M059J (cell line): ENCODE results near the gene ANKIB1. TPM values are rescaled to one million over a fixed set of nuclear protein-coding genes. Genes with fewer than 3 reads are reported as not detected.

Experiments used
- DNase-seq: peaks from one replicate; pipeline ENCODE4 v3.0.0-alpha.2; 2012; ENCODE audit warnings: low read depth
- total RNA-seq: library from RNA; depleted of rRNA; stranded (reverse); fragments of >200 nt; shearing (Covaris generic); gene quantifications from 2 replicates; pipeline ENCODE4 v1.2.3, GENCODE V29; 2014; rRNA removed

The ANKIB1 gene, protein sequence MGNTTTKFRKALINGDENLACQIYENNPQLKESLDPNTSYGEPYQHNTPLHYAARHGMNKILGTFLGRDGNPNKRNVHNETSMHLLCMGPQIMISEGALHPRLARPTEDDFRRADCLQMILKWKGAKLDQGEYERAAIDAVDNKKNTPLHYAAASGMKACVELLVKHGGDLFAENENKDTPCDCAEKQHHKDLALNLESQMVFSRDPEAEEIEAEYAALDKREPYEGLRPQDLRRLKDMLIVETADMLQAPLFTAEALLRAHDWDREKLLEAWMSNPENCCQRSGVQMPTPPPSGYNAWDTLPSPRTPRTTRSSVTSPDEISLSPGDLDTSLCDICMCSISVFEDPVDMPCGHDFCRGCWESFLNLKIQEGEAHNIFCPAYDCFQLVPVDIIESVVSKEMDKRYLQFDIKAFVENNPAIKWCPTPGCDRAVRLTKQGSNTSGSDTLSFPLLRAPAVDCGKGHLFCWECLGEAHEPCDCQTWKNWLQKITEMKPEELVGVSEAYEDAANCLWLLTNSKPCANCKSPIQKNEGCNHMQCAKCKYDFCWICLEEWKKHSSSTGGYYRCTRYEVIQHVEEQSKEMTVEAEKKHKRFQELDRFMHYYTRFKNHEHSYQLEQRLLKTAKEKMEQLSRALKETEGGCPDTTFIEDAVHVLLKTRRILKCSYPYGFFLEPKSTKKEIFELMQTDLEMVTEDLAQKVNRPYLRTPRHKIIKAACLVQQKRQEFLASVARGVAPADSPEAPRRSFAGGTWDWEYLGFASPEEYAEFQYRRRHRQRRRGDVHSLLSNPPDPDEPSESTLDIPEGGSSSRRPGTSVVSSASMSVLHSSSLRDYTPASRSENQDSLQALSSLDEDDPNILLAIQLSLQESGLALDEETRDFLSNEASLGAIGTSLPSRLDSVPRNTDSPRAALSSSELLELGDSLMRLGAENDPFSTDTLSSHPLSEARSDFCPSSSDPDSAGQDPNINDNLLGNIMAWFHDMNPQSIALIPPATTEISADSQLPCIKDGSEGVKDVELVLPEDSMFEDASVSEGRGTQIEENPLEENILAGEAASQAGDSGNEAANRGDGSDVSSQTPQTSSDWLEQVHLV
- 39.7 and 56.9 TPM in 2 replicates for total RNA-seq

DNA sequence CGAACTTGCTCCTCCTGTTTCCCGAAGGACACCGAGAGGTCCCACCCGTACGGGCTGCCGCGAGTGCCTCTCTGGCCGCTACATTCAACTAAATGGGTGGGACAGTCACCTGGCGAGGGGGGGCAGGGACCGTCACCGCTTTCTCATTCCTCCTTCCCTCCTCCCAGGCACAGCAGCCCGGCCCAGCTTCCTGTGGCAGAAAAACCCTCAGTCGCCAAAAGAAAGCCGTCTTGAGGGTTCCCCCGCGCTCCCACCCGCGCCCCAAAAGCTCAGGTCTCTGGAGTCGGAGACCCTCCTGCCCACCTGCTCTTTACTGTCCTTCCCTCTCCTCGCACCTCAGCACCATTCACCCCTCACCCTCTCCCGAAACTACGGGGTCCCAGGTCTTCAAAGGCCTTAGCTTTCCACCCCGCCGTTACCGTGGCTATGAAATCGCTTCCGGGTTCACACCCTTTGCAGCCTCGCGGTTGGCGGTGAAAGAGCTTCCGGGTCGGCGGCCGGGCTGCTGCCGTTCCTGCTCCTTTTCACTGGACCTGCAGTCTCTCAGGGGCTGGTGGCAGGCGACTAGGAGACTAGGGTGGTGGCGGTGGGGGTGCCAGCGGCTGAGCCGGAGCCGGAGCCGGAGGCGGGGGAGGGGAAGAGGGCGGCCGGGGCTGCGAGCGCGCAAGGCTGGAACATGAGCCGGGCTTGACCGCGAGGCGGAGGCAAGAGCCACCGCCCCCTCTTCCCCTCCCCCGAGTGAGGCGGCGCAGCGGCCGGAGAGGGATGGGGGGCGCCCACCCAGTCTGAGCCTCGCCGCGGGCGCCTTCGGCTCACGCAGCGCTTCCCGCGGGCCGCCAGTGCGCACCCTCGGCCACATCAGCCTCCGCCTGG is at the start of gene ANKIB1, which contains the start of gene KRIT1:
TSS of gene ANKIB1 (plus strand) at position 488 of the 873 bp plus-strand sequence. CDS start 49,005 bp downstream, outside the sequence.
TSS of gene KRIT1 (minus strand) at position 428 of the 873 bp plus-strand sequence. CDS start 3,779 bp downstream, outside the sequence.
- DNase-seq, result peak; percentile 90

- DNase-seq, result no peak
Observed at GRCh38 chr7:92200791-92201190, 45.0 kb upstream of the ANKIB1 start.

GRCh38 chr7:92205987-92206386 is 39.8 kb upstream of the ANKIB1 start:
- DNase-seq, result no peak

DNA sequence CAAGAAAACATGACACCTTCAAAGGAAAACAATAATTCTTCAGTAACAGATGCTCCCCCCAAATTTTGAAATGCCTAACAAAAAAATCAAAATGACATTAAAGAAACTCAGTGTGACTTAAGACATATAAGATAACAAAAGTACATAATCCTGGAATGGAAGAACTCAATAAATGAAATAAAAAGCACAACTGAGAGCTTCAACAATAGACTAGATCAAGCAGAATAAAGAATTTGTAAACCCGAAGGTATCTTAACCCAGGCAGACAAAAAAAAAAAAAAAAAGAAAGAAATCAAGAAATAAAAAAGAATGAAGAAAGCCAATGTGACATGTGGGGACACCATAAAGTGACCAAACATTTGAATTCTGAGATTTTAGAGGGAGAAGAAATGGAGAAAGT is 39.1 kb upstream of the ANKIB1 start:
- no peak for DNase-seq

GRCh38 chr7:92221766-92222165 is 24.0 kb upstream of the ANKIB1 start:
- no peak for DNase-seq

- no peak for DNase-seq
Observed at GRCh38 chr7:92226981-92227380, 18.8 kb upstream of the ANKIB1 start.

GRCh38 chr7:92228100-92228499 is 17.7 kb upstream of the ANKIB1 start:
- DNase-seq, result no peak

DNA sequence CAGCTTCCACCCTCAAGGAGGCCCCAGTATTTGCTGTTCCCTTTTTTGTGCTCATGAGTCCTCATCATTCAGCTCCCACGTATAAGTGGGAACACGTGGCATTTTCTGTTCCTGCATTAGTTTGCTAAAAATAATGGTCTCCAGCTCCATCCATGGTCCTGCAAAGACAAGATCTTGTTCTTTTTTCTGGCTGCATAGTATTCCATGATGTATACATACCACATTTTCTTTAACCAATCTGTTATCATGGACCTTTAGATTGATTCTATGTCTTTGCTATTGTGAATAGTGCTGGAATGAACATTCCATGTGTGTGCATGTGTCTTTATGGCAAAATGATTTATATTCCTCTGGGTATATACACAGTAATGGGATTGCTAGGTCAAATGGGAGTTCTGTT is 17.0 kb upstream of the ANKIB1 start:
- DNase-seq, result no peak

DNA sequence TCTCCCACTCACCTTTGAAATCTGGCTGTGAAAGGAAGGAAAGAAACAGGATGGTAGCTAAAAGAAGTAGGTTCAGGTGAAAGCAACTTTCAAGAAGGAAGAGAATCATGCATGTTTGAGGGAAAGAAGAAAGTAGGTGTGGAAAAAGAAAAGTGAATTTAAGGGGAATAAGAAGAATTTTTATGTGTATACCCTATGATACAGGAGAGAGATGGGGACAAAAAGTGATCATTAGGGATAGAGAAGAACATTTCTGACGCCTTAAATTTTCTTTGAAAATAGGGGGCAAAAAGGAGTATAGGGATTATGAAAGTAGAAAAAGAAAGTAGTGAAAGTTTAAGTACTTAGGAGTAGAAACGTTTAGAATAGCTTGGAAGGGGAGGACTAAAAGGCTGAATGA is 15.2 kb upstream of the ANKIB1 start:
- DNase-seq, result no peak

- no peak for DNase-seq
Observed at GRCh38 chr7:92242972-92243371, 2.8 kb upstream of the ANKIB1 start.

DNA sequence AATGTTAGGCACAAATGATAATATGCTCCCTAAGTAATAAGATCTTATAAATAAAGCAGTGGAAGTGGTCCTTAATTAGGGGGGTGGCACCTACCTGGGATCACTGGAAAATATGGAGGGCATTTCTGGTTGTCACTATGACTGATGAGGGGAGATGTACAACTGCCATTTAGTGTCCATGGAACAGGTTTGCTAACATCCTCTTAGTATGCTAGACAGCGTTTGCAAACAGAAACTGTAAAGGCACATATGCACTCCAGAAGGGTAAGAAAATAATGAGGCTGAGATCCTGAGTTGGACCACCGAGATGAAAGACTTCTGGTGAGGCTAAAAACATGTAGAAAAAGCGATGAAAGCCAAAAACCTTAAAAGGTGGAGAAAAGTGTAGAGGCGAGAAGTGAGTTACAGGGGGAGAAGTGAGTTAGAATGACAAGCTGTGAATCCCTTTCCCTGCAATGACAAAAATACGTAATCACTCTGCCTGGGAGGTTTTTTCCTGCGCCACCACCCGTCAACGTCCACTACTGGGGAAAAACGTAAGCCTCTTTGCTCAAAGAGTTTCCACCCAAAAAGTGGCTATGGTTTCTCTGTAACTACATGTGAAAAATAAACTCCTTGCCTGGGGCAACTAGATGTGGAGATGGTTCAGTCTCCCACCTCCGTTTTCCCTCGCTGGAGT is 827 bp upstream of the ANKIB1 start:
- no peak for DNase-seq

DNA sequence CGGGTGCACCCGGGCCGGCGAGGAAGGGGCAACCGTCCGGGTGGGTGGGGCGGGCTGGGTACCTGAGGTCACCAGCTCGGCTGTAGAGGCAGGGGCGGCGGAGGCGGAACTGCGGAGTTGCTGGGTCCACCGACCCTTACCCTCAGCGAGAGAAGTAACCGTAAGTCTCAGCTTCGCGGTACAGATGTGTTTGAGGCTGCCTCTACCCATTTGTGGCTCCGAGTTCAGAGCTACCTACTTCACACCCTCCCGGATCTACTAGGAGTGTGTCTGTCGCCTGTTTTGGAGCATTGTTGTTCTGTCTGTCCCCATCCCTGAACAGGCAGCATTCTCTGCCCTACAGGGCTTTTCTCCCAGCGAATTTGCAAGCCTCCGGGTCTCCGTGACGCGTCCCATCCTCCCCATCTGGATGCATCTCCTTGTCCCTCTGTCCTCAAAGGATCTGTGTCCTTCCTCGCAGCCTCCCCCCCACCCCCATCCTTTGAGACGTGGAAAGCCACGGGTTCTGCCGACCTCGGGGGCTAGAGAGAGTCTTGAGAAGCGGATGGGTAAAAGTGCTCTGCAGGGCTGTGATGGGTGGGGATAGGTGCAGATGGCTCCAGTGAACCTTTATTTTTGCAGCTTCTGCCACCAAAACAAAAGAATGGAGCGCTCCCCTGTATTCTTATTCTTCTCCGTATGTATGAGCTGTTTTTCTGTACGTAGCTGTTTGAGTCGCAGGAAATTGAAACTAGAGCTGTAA is 757 bp downstream of the ANKIB1 start:
- peak; percentile 54 for DNase-seq

DNA sequence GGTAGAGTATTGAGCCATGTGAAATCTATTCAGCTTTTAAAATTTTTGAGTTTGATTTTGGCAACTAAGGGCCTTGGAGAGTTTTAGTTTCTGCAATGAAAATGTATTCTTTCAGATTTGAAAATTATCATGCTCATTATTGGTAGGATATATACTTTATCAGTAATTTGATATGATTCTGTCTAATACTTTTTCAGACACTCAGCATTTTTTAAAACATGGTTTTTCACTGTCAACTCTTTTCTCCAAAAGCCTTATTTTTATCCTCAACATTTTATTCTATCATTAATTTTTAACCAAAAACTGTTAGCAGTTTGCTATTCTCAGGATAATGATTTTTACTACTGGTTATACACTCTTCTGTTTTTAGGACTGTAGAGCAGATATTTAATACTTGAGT is 4.8 kb downstream of the ANKIB1 start:
- no peak for DNase-seq

GRCh38 chr7:92251181-92251580 is 5.4 kb downstream of the ANKIB1 start:
- no peak for DNase-seq

DNA sequence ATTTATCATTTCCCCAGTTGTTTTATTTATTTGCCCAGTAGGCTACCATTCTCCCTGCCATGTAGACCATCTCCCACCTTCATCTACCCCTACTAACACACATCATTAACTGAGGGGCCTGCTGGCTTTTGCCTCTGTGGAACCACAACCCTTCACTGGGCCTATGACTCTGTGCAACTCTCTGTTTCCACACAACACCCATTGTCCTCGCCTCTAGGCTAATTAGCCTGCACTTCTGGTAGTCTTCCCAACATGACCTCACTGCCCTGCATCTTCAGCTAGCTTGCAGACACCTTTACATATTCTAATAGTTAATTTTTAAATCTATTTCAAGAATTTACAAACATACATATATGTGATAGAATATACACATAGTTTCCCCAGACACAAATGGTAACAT is 7.5 kb downstream of the ANKIB1 start:
- DNase-seq, result no peak

- peak; percentile 48 for DNase-seq
Observed at GRCh38 chr7:92254800-92255199, 9.0 kb downstream of the ANKIB1 start.

DNA sequence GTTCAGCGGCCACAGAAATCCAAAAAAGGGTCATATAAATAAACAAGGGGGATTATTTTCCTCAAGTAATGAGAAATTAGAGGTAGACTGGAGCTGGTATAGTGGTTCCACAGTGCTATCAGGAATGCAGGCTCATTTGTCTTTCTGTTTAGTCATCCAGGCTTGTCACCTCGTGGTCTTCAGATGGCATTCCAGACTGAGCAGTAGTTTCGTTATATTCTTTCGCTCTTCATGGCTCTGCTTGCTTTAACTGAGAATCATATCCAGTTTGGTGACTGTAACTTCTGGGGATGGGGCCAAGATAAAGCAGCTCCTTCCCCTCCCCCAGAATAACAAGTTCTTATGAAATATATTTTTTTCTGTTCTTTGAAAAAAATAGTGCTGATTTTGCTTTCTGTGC is 9.5 kb downstream of the ANKIB1 start:
- DNase-seq, result peak; percentile 91

DNA sequence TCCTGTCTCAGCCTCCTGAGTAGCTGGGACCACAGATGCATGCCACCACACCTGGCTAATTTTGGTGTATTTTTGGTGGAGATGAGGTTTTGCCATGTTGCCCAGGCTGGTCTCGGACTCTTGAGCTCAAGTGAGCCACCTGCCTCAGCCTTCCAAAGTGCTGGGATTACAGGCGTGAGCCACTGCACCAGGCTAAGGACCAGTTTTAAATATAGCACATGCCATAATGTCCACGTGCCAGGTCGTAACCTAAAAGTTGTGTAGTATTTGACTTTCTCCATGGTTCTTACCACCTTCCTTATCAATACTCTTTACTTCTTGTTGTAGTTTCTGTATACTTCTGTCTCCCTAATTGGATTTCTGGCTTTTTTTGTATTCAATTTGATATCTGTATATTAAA is 13.3 kb downstream of the ANKIB1 start:
- DNase-seq, result no peak

DNA sequence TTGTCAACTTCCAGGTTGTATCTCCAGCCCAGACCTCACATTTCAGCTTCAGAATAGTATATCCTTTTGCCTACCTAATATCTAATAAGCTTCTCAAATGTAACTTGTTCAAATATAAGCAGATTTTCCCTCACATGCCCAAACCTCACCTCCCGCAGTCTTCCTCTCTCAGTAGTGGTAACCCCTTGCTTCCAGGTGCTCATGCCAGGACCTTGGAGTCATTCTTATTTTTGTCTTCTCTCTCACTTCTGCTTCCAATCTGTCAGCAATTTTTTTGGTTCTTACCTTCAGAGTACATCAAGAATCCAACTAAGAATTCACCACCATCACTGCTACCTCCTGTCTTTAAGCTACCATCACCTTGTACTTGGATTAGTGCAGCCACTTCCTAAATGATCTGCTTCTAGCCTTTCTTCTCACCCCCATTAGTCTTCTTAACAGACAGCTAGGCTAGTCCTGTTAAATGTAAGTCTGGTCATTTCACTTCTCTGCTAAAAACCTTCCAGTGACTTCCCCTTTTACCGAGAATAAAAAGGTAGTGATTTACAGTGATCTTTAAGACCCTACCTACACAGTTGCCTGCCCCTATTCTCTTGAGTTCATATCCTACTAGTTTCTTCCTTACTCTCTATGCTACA is 14.0 kb downstream of the ANKIB1 start:
- no peak for DNase-seq
